ENCODE measurements around the gene HNF1B.

GRCh38 chr17:37744961-37745800, at the start of gene HNF1B:
- TF ChIP-seq, protein P1, sequence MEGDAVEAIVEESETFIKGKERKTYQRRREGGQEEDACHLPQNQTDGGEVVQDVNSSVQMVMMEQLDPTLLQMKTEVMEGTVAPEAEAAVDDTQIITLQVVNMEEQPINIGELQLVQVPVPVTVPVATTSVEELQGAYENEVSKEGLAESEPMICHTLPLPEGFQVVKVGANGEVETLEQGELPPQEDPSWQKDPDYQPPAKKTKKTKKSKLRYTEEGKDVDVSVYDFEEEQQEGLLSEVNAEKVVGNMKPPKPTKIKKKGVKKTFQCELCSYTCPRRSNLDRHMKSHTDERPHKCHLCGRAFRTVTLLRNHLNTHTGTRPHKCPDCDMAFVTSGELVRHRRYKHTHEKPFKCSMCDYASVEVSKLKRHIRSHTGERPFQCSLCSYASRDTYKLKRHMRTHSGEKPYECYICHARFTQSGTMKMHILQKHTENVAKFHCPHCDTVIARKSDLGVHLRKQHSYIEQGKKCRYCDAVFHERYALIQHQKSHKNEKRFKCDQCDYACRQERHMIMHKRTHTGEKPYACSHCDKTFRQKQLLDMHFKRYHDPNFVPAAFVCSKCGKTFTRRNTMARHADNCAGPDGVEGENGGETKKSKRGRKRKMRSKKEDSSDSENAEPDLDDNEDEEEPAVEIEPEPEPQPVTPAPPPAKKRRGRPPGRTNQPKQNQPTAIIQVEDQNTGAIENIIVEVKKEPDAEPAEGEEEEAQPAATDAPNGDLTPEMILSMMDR (conservative IDR thresholded peaks at IDR 0.05; ENCODE audit: low read length): no peak
- no peak for TF ChIP-seq EZH2phosphoT487 (IDR thresholded peaks at IDR 0.05; ENCODE audit: borderline replicate concordance, low read depth, low read length)
